HG02884 (cell line): Measurements from ENCODE around the gene C12orf75.
"Not testable (repeated sequence)": the region's sequence is repeated elsewhere in the genome, so short reads cannot be mapped to it uniquely, and the experiment has no call there.

ENCODE experiments used
- ATAC-seq: cut with Tn5 transposase; IDR thresholded peaks from one replicate; pipeline ENCODE4 v1.9.1; 2021; ENCODE audit warnings: mild to moderate bottlenecking, moderate library complexity; ENCODE audit not compliant: unreplicated experiment

The C12orf75 gene

GRCh38 chr12:105309384-105309783, 21.1 kb upstream of the C12orf75 start:
- not testable (repeated sequence) for ATAC-seq

- not testable (repeated sequence) for ATAC-seq
These were observed 19.9 kb upstream of the C12orf75 start for GRCh38 chr12:105310476-105311085.

- not testable (repeated sequence) for ATAC-seq
These were observed 18.6 kb upstream of the C12orf75 start for GRCh38 chr12:105311936-105312335.

DNA sequence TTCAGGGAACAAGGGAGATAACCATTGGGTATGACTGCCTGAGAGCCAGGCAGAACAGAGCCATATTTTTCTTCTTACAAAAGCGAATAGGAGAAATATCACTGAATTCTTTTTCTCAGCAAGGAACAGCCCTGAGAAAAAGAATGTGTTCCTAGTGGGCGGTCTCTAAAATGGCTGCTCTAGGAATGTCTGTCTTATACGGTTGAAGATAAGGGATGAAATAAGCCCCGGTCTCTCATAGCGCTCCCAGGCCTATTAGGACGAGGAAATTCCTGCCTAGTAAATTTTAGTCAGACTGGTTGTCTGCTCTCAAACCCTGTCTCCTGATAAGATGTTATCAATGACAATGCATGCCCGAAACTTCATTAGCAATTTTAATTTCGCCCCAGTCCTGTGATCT, 16.7 kb upstream of the C12orf75 start:
- ATAC-seq: not testable (repeated sequence)

- ATAC-seq: no peak
These were observed 15.4 kb upstream of the C12orf75 start for GRCh38 chr12:105315130-105315529.

- no peak for ATAC-seq
These were observed 14.8 kb upstream of the C12orf75 start for GRCh38 chr12:105315726-105316125.

- ATAC-seq: no peak
These were observed 13.3 kb upstream of the C12orf75 start for GRCh38 chr12:105316931-105317852.

GRCh38 chr12:105317942-105318621, 12.4 kb upstream of the C12orf75 start:
- ATAC-seq: no peak

DNA sequence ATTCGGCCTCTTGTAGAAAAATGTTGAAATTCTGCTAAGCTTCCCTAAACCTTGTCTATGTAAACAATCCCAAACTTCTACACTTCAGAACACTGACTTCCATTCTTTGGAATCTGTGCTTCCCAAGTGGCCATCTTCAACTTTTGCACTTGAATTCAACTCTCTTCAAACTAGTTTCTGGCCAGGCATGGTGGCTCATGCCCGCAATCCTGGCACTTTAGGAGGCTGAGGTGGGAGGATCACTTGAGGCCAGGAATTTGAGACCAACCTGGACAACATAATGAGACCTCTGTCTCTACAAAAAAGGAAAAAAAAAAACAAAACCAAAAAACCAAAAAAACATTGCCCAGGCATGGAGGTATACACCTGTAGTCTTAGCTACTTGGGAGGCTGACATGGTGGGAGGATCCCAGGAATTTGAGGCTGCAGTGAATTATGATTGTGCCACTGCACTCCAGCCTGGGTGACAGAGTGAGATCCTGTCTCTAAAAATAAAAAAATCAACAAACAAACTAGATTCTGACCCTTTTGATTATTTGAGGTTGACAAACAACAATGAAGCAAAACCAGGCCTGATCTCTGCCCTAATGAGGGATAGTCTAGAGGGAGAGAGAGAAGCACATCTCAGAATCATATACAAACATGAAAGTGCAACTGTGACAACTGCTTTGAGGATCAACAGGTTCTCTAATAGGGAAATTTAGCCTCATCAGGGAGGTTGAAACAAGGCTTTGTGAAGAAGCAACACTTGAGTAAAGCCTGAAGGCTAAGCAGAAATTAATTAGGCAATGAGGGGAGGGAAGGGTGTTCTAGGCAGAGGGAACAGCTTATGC, 11.6 kb upstream of the C12orf75 start:
- no peak for ATAC-seq

GRCh38 chr12:105319691-105320209, 10.7 kb upstream of the C12orf75 start:
- no peak for ATAC-seq

DNA sequence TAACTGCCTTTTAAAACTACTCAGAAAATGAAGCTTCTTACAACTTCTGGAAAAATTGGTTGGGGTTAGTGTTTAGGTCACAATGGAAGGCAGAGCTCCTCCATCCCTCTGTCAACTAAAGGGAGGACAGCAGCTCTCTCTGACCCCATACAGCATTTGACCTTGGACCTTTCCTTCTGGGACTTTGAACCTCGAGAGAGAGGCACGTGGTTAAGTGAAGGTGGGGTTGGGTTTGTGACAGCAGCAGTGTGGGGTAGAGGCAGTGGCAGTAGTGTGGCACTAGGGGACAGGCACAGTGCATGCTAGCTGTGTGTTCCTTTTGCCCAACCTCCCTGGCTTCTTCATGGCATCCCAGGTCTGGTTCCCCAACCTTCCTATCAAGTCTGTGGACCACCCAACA, 9.4 kb upstream of the C12orf75 start:
- no peak for ATAC-seq

GRCh38 chr12:105322070-105322469, 8.4 kb upstream of the C12orf75 start:
- no peak for ATAC-seq

DNA sequence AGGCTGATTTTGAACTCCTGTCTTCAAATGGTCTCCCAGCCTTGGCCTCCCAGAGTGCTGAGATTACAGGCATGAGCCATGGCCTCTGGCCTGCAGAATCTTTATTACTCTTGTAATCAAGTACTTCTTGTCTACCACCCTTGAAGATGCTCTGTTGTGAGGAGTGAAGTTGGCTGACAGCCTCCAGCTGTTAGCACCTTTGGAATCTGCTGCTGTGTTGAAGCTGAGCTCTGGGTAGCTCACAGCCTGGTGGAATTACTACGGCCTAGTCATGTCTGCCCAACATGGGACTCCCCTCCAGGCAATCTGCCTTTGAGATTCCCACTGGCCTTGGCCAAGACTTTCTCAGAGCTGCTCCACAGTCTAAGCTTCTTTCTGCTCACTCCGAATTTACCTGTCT, 5.8 kb upstream of the C12orf75 start:
- no peak for ATAC-seq

DNA sequence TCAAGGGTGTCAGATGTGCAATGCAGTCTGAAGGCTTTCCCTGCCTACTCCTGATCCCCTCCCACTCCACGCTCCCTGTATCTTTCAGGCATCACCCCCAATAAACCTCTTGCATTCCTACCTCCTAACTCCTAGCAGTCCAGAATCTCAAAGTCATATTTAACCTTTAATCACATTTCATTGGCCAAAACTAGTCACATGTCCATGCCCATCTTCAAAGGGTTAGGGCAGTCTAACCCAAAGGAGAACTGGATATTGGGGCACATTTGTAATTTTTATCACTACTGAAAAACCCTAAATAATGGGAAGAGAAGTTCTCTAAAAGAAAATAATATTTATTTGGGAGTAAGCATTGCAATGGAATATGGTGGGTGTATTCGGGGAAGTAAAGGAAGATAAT, 5.4 kb upstream of the C12orf75 start:
- ATAC-seq: no peak

DNA sequence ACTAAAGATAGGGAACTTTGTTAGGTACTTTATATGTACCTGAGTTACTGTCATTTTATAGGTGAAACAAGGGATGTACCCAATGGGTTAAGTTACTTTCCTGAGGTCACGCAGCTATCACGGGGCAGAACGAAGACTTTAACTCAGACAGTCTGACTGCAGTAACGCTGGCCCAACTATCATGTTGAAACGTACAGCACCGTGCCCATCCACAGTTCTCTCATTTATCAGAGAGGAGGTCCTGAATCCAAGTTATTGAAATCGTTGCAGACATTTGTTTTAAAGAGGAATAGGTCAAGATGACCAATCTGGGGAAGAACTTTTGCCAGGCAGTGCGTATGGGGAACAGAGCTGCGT, 587 bp upstream of the C12orf75 start:
- no peak for ATAC-seq

DNA sequence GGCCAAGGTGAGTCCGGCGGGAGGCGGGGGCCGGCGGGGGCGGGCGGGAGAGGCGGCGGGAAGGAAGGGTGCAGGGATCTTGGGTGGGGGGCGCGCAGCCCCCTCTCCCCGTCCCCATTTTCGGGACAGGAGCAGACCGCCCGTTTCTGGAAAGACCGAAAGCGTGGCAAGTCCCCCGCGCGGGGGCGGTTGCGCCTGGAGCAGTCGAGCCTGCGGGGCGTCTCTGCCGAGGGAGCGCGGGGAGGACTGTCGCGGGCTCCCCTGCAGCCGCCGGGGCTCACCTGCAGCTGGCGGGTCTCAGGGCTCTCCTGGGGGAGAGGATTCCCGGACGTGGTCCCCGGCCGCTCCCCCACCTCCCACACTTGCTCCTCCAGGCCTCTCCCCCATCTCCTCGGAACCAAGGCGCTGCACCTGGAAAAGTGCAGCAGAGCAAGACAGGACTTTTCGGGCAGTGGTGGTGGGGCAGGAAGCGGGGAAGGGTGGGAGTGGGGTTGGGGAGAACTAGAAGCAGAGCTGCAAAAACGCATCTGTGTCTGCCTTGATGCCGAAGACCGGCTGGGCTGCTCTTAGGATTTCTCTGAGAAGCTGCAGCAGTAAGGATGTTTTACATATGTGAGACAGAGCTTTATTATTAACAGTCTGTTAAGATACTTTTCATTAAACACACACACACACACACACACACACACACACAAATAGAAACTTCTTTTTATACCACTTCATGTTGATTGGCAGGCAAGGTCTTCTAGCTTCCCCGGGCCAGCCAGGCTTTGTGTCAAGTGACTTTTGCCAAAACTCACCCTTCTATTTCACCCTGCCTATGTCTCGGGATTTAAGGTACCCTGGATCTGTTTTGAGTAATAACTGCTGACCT, 677 bp downstream of the C12orf75 start:
- ATAC-seq: peak; percentile 7

GRCh38 chr12:105331805-105332251, 1.3 kb downstream of the C12orf75 start:
- no peak for ATAC-seq

GRCh38 chr12:105332286-105332685, 1.8 kb downstream of the C12orf75 start:
- not testable (repeated sequence) for ATAC-seq

- no peak for ATAC-seq
These were observed 2.4 kb downstream of the C12orf75 start for GRCh38 chr12:105332925-105333324.

DNA sequence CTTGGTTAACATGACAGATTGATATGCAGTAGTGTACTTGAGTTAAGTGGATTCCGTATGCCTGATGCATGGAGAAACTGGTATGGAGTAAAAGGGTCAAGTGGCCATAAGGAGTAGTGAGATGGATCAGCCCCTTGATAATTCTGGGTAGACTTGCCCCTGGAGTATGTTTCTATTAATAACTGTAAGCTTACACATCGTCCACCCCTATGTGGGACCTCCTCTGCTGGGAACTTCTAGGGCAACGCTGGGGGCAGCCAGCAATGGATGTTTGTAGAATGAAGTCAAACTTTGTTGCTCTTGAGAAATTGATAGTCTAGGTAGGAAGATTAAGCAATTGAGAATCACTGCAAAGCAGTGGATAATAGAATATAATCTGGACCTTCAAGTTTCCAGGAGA, 3.5 kb downstream of the C12orf75 start:
- ATAC-seq: no peak
